ENCODE results near the gene ASTN2.

DNA sequence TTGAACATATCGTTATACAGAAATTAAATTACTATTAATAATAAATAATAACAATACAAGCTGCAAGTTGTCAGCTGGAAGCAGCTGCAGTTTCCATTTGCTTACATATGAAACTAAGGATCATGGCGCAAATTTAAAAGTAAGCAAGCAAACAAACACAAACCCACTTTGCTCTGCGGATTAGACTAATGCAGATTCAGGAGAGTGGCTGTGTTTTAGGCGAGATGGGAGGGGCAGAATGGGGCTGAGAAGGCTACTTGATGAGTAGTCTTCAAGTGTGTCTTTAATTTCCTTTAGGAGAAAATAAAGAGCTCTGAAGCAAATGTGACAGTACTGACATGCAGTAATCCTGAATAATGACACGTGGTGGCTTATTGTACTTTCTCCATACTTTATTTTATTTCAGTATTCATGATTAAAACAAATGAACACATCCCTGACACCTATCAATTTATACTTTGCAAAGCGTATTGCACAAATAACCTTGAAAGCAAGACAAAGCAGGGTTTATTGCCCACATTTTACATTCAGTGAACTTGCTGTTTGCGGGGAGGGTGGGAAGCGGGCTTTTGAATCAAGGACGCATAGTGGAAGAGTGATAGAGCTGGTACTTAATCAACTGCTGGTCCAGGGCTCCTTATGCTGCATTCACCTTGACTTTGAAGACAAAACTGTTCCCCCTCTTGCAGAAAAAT lies 949.1 kb downstream of the ASTN2 start:
- TF ChIP-seq GATA2 (IDR thresholded peaks at IDR 0.05; ENCODE audit: low read depth, low read length) = no peak
- TF ChIP-seq GATA3 (IDR thresholded peaks at IDR 0.05; ENCODE audit: low read depth, low read length) = no peak

Data from SH-SY5Y (cell line).